Measurements from ENCODE around the gene NTRK2. TPM values are rescaled to one million over a fixed set of nuclear protein-coding genes. Genes with fewer than 3 reads are reported as not detected.

Gene NTRK2
- under 0.01 TPM in 1 of 2 replicates, not detected in the other for total RNA-seq (2014; rRNA removed; shearing (Covaris generic))

- DNase-seq: no peak
- H3K36me3 ChIP-seq: no peaks in the 10 kb centered on the region
- no peak within 1 kb of the TSS for H3K27ac ChIP-seq
- no peaks in the 10 kb centered on the region for H3K4me1 ChIP-seq
- H3K9me3 ChIP-seq (replicated peaks): no peaks in the 10 kb centered on the region
- no peak within 1 kb of the TSS for H3K4me3 ChIP-seq
- peaks cover 4% of the 10 kb centered on the region; the same call in 1 of the 2 replicates for H3K27me3 ChIP-seq
Observed at GRCh38 chr9:84669288-84670137, at the start of gene NTRK2. NTRK2 (plus strand) TSS chr9:84669729; CDS start chr9:84670749, 1,020 bp downstream.

- H3K4me3 ChIP-seq: no peak overlapping the region
- DNase-seq: no peak
- H3K27me3 ChIP-seq: peaks cover 4% of the 10 kb centered on the region
- H3K4me1 ChIP-seq: no peaks in the 10 kb centered on the region
- H3K9me3 ChIP-seq (replicated peaks): no peaks in the 10 kb centered on the region
- no peaks in the 10 kb centered on the region for H3K36me3 ChIP-seq
- no peak overlapping the region for H3K27ac ChIP-seq
Observed at GRCh38 chr9:84620338-84620737, 49.2 kb upstream of the NTRK2 start.

GRCh38 chr9:84621811-84622210 is 47.7 kb upstream of the NTRK2 start:
- H3K4me1 ChIP-seq: no peaks in the 10 kb centered on the region
- H3K4me3 ChIP-seq: no peak overlapping the region
- peaks cover 4% of the 10 kb centered on the region for H3K27me3 ChIP-seq
- H3K36me3 ChIP-seq: no peaks in the 10 kb centered on the region
- H3K9me3 ChIP-seq (replicated peaks): no peaks in the 10 kb centered on the region
- no peak for DNase-seq
- no peak overlapping the region for H3K27ac ChIP-seq

GRCh38 chr9:84622981-84623380 is 46.5 kb upstream of the NTRK2 start:
- no peak overlapping the region for H3K27ac ChIP-seq
- H3K27me3 ChIP-seq: peaks cover 4% of the 10 kb centered on the region; the same call in 1 of the 2 replicates
- DNase-seq: peak in 1 of 2 experiments; percentile 13
- no peaks in the 10 kb centered on the region for H3K4me1 ChIP-seq
- no peaks in the 10 kb centered on the region for H3K9me3 ChIP-seq (replicated peaks)
- no peaks in the 10 kb centered on the region for H3K36me3 ChIP-seq
- no peak overlapping the region for H3K4me3 ChIP-seq

GRCh38 chr9:84636436-84636835 is 33.1 kb upstream of the NTRK2 start:
- Histone ChIP-seq H3K4me1 (no peaks in the 10 kb centered on the region), H3K27me3 (no peaks in the 10 kb centered on the region; the same call in 1 of the 2 replicates), H3K36me3 (no peaks in the 10 kb centered on the region), H3K4me3 (no peak overlapping the region), H3K27ac (no peak overlapping the region), H3K9me3 (replicated peaks) (no peaks in the 10 kb centered on the region)
- DNase-seq: no peak

- DNase-seq: no peak
- Histone ChIP-seq H3K27ac (no peak overlapping the region), H3K4me3 (no peak overlapping the region), H3K4me1 (no peaks in the 10 kb centered on the region), H3K27me3 (no peaks in the 10 kb centered on the region), H3K36me3 (no peaks in the 10 kb centered on the region), H3K9me3 (replicated peaks) (no peaks in the 10 kb centered on the region)
Observed at GRCh38 chr9:84642553-84643141, 26.9 kb upstream of the NTRK2 start.

GRCh38 chr9:84647699-84648098 is 21.8 kb upstream of the NTRK2 start:
- no peak for DNase-seq
- no peak overlapping the region for H3K27ac ChIP-seq
- no peaks in the 10 kb centered on the region for H3K36me3 ChIP-seq
- H3K4me3 ChIP-seq: no peak overlapping the region
- 0 out of 2 replicates have a peak, but pooled peaks cover 5% of the 10 kb centered on the region for H3K27me3 ChIP-seq
- H3K4me1 ChIP-seq: no peaks in the 10 kb centered on the region
- no peaks in the 10 kb centered on the region for H3K9me3 ChIP-seq (replicated peaks)

GRCh38 chr9:84652496-84653120 is 16.9 kb upstream of the NTRK2 start:
- Histone ChIP-seq H3K4me3 (no peak overlapping the region), H3K9me3 (replicated peaks) (no peaks in the 10 kb centered on the region), H3K4me1 (no peaks in the 10 kb centered on the region), H3K36me3 (no peaks in the 10 kb centered on the region), H3K27me3 (peaks cover 15% of the 10 kb centered on the region; the same call in 1 of the 2 replicates), H3K27ac (no peak overlapping the region)
- DNase-seq: no peak

- no peak overlapping the region for H3K4me3 ChIP-seq
- no peaks in the 10 kb centered on the region for H3K9me3 ChIP-seq (replicated peaks)
- no peaks in the 10 kb centered on the region for H3K36me3 ChIP-seq
- H3K4me1 ChIP-seq: no peaks in the 10 kb centered on the region
- peaks cover 12% of the 10 kb centered on the region for H3K27me3 ChIP-seq
- no peak for DNase-seq
- no peak overlapping the region for H3K27ac ChIP-seq
Observed at GRCh38 chr9:84655447-84655846, 14.1 kb upstream of the NTRK2 start.

- H3K36me3 ChIP-seq: no peaks in the 10 kb centered on the region
- no peaks in the 10 kb centered on the region for H3K4me1 ChIP-seq
- H3K9me3 ChIP-seq (replicated peaks): no peaks in the 10 kb centered on the region
- DNase-seq: no peak
- H3K4me3 ChIP-seq: no peak overlapping the region
- H3K27me3 ChIP-seq: no peaks in the 10 kb centered on the region; the same call in 1 of the 2 replicates
- H3K27ac ChIP-seq: no peak overlapping the region
Observed at GRCh38 chr9:84659313-84659712, 10.2 kb upstream of the NTRK2 start.

GRCh38 chr9:84659773-84660172 is 9.8 kb upstream of the NTRK2 start:
- Histone ChIP-seq H3K4me3 (no peak overlapping the region), H3K27me3 (no peaks in the 10 kb centered on the region; the same call in 1 of the 2 replicates), H3K9me3 (replicated peaks) (no peaks in the 10 kb centered on the region), H3K27ac (no peak overlapping the region), H3K4me1 (no peaks in the 10 kb centered on the region), H3K36me3 (no peaks in the 10 kb centered on the region)
- no peak for DNase-seq

- H3K4me3 ChIP-seq: no peak overlapping the region
- no peaks in the 10 kb centered on the region for H3K9me3 ChIP-seq (replicated peaks)
- peaks cover 4% of the 10 kb centered on the region; the same call in 1 of the 2 replicates for H3K27me3 ChIP-seq
- H3K4me1 ChIP-seq: no peaks in the 10 kb centered on the region
- no peaks in the 10 kb centered on the region for H3K36me3 ChIP-seq
- H3K27ac ChIP-seq: no peak overlapping the region
- no peak for DNase-seq
Observed at GRCh38 chr9:84667571-84668195, 1.8 kb upstream of the NTRK2 start.

GRCh38 chr9:84668196-84669012 is 1.1 kb upstream of the NTRK2 start:
- Histone ChIP-seq H3K27ac (no peak overlapping the region), H3K27me3 (peaks cover 4% of the 10 kb centered on the region; the same call in 1 of the 2 replicates)

GRCh38 chr9:84669013-84669287 is 579 bp upstream of the NTRK2 start:
- no peak overlapping the region for H3K27ac ChIP-seq
- H3K36me3 ChIP-seq: no peaks in the 10 kb centered on the region
- no peak overlapping the region for H3K4me3 ChIP-seq
- no peaks in the 10 kb centered on the region for H3K9me3 ChIP-seq (replicated peaks)
- H3K27me3 ChIP-seq: peaks cover 4% of the 10 kb centered on the region; the same call in 1 of the 2 replicates
- H3K4me1 ChIP-seq: no peaks in the 10 kb centered on the region
- no peak for DNase-seq

More at GRCh38 chr9:84668196-84669012, 1.1 kb upstream of the NTRK2 start:
- Histone ChIP-seq H3K4me3 (no peak overlapping the region), H3K9me3 (replicated peaks) (no peaks in the 10 kb centered on the region), H3K36me3 (no peaks in the 10 kb centered on the region), H3K4me1 (no peaks in the 10 kb centered on the region)
- no peak for DNase-seq

All from SJCRH30 (cell line).